Activated T-helper 17 cell treated with anti-CD3 and anti-CD28 coated beads, Interleukin-2, amount 50 U/mL, for 72 hours (primary cell): Measurements from ENCODE around the gene COL26A1. TPM values are rescaled to one million over a fixed set of nuclear protein-coding genes. Genes with fewer than 3 reads are reported as not detected.
"Not testable (repeated sequence)": the region's sequence is repeated elsewhere in the genome, so short reads cannot be mapped to it uniquely, and the experiment has no call there.

ENCODE experiments used
- ATAC-seq: fragments of 150-1000 bp; cut with Tn5 transposase; replicated peaks from 2 replicates; pipeline ENCODE4 v1.10.0; 2021; ENCODE audit warnings: mild to moderate bottlenecking, moderate library complexity
- H3K27ac Mint-ChIP-seq: one replicate; pipeline ENCODE4 v1.8.0; 2022; ENCODE audit warnings: mixed read lengths
- H3K27me3 Mint-ChIP-seq: one replicate; pipeline ENCODE4 v1.8.0; 2022; ENCODE audit warnings: mixed read lengths
- H3K36me3 Mint-ChIP-seq: one replicate; pipeline ENCODE4 v1.8.0; 2022; ENCODE audit warnings: low read depth, mild to moderate bottlenecking, mixed read lengths
- H3K4me1 Mint-ChIP-seq: one replicate; pipeline ENCODE4 v1.8.0; 2022; ENCODE audit warnings: mixed read lengths
- H3K4me3 Mint-ChIP-seq: one replicate; pipeline ENCODE4 v1.8.0; 2022; ENCODE audit warnings: mild to moderate bottlenecking, mixed read lengths
- H3K9me3 Mint-ChIP-seq: one replicate; pipeline ENCODE4 v1.8.0; 2022; ENCODE audit warnings: mixed read lengths
- total RNA-seq, 2 donors: library from RNA; stranded (reverse); gene quantifications; one replicate each; pipeline ENCODE4 v1.2.3, GENCODE V29; 2022

Gene COL26A1
- total RNA-seq, result not detected

DNA sequence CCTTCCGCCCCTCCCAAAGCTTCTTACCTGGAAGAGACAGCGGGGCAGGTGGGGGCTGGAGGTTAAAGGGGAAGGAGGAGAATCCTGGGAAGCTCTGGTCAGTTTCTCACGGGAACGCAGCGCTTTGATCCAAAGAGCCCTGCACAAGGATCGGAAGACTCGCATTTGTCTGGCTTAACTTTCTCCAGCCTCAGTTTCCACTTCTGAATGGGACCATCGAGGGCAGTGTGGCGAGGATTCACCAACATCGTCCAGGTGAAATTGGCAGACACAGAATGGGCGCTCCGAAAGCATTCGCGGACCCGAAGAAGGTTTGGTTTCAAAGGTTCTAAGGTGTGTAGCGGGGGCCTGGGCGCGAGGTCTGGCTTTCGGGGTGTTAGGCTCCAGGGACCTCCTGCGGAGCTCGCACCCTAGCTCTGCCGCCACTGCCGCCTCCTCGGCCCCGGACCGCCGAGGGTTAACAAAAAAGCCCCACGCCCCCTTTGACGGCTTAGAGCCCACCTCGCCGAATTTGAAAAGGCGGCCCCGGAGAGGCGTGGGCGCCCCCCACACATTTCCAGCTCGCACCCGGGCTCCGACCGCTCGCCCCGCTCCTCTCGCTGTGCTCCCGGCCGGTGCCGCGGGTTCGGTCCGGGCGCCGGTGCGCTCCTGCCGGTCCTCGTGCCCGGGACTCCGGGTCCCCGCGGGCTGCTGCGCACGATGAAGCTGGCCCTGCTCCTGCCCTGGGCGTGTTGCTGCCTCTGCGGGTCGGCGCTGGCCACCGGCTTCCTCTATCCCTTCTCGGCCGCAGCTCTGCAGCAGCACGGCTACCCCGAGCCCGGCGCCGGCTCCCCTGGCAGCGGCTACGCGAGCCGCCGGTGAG is at the start of gene COL26A1:
Gene COL26A1, plus strand, starts transcription at position 542 of the 862 bp plus-strand sequence. Its CDS starts 158 bp downstream, at position 700.
- Mint-ChIP-seq H3K27me3 (peaks cover 12% of the 10 kb centered on the region), H3K4me3 (peak within 1 kb of the TSS; percentile 28), H3K36me3 (no peaks in the 10 kb centered on the region), H3K27ac (no peak within 1 kb of the TSS), H3K4me1 (no peaks in the 10 kb centered on the region), H3K9me3 (no peaks in the 10 kb centered on the region)
- no peak for ATAC-seq

DNA sequence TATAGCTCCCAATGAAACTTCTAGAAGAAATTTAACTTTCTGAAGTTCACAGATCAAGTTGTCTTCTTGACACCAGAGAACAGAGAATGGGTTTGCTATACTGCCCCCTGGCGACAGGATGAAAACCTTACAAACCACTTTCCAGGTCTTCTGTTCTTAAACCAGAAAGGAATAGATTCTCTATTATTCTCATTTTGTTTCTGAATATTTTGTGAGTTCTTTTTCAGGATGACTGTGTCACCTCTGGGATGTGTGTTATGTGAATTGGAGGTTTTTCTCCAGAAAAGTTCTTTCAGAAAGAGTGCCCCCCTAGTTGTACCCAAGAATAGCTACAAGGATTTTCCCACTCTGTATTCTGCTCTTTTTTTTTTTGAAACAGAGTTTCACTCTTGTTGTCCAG is 47.3 kb upstream of the COL26A1 start:
- H3K36me3 Mint-ChIP-seq, result peaks cover 12% of the 10 kb centered on the region
- no peak overlapping the region for H3K4me3 Mint-ChIP-seq
- peaks cover 1% of the 10 kb centered on the region for H3K27me3 Mint-ChIP-seq
- no peak for ATAC-seq
- H3K9me3 Mint-ChIP-seq, result no peaks in the 10 kb centered on the region
- H3K27ac Mint-ChIP-seq, result no peak overlapping the region
- H3K4me1 Mint-ChIP-seq, result no peaks in the 10 kb centered on the region

DNA sequence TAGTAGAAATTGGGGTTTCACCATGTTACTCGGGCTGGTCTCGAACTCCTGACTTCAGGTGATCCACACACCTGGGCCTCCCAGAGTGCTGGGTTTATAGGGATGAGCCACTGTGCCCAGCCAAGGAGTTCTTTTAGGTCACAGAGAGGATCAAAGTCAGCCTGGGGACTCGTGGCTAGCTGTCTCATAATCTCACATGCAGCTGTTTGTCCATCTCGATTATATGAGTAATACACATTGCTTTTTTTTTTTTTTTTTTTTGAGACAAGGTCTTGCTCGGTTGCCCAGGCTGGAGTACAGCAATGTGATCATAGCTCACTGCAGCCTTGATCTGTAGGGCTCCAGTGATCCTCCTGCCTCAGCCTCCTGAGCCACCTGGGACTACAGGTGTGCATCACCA is 43.3 kb upstream of the COL26A1 start:
- Mint-ChIP-seq H3K27ac (no peak overlapping the region), H3K36me3 (no peaks in the 10 kb centered on the region), H3K27me3 (no peaks in the 10 kb centered on the region), H3K4me3 (no peak overlapping the region), H3K4me1 (no peaks in the 10 kb centered on the region), H3K9me3 (no peaks in the 10 kb centered on the region)
- no peak for ATAC-seq

DNA sequence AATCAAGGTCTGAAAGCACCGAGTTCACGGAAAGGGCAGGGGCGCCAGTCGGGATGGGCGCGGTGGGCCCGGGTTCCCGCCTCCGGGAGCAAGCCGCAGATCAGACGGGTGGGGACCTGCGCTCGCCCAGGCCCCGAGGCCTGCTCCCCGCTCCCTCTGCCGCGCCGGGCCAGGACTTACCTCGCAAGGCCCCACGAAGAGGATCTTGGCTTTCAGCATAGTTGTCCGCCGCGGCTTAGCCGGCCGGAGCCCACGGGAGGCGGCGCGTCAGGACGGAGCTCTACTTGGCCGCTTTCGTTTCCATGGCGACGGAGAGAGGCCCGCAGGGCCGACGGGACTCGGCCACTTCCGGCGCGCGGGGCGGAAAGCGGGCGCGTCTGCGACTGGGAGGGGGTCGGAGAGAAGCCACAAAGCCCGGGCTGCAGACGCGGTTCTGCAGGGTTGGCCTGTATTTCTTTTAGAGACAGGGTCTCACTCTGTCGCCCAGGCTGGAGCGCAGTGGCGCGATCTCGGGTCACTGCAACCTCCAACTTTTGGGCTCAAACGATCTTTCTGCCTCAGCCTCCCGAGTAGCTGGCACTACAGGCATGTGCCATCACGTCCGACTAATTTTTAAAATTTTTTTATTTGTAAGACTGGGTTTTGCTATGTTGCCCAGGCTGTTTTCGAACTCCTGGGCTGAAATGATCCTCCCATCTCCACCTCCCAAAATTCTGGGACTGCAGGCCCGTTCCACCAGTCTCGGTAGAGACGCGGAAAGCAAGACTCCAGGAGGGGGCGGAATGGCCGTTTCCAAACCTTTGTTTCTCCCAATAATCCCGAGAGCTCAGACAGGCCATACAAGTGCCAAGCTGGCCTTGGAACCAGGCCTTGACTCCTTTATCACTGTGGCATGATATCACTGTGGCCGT is 40.9 kb upstream of the COL26A1 start, which contains the start of gene IFT22:
Gene IFT22, minus strand, starts transcription at position 322 of the 911 bp plus-strand sequence. Its CDS starts 103 bp downstream, at position 219.
- no peaks in the 10 kb centered on the region for H3K27me3 Mint-ChIP-seq
- peak; percentile 99 for ATAC-seq
- H3K27ac Mint-ChIP-seq, result peak within 1 kb of the TSS; percentile 92
- H3K4me1 Mint-ChIP-seq, result no peaks in the 10 kb centered on the region
- no peaks in the 10 kb centered on the region for H3K9me3 Mint-ChIP-seq
- no peaks in the 10 kb centered on the region for H3K36me3 Mint-ChIP-seq
- H3K4me3 Mint-ChIP-seq, result peak within 1 kb of the TSS; percentile 85

DNA sequence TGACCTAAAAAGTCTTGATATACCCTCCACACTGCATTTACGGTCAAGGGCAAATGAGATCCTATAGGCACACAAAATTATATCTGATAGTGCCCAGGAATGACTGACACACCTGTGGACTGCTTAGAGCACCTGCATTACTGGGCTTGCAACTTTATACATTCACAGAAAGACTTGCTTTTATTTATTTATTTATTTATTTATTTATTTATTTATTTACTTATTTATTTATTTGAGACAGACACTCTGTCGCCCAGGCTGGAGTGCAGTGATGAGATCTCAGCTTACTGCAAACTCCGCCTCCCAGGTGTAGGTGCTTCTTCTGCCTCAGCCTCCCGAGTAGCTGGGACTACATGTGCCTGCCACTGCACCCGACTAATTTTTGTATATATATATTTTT is 34.5 kb upstream of the COL26A1 start:
- Mint-ChIP-seq H3K36me3 (no peaks in the 10 kb centered on the region), H3K27ac (no peak overlapping the region), H3K4me3 (no peak overlapping the region), H3K4me1 (no peaks in the 10 kb centered on the region), H3K9me3 (no peaks in the 10 kb centered on the region), H3K27me3 (no peaks in the 10 kb centered on the region)
- ATAC-seq, result no peak

DNA sequence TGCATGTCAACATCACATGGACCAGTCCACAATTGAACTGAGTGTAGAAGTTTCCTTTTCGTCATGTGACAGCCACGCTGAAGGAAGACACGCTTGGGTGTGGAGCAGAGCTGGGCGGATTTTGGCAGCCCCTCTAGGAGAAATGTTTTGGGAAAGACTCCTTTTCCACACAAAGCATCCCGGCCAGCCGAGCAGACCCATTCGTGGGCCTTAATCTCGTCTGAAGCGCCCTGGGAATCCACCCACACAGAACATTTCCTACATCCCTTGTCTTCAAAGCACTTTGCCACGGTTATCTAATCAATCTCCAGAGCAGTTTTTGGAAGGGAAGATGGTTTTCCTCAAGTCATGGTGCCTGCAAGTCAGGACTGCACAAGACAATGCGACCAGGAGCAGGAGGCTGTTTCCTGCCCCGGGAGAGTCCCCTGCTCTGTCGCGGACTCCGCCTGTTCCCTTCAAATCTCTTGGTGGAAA is 32.6 kb upstream of the COL26A1 start:
- H3K27ac Mint-ChIP-seq, result no peak overlapping the region
- ATAC-seq, result no peak

DNA sequence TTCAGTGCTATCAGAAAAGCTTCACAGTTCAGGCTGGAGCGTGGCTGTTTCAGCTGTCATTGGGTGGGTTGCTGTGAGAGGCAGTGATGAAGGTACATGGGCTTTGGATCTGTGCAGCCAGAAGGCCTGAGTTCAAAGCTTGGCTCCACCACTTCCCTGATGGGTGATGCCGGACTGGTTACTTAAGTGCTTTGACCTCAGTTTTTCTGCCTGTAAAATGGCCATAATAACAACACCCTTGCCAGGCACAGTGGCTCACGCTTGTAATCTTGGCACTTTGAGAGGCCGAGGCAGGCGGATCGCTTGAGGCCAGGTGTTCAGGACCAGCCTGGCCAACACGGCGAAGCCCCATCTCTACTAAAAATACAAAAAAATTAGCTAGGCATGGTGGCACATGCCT is 30.6 kb upstream of the COL26A1 start:
- Mint-ChIP-seq H3K4me1 (no peaks in the 10 kb centered on the region), H3K27me3 (no peaks in the 10 kb centered on the region), H3K27ac (no peak overlapping the region), H3K9me3 (no peaks in the 10 kb centered on the region), H3K4me3 (no peak overlapping the region), H3K36me3 (no peaks in the 10 kb centered on the region)
- no peak for ATAC-seq

More for the DNA sequence above, 32.6 kb upstream of the COL26A1 start:
- H3K36me3 Mint-ChIP-seq, result no peaks in the 10 kb centered on the region
- no peaks in the 10 kb centered on the region for H3K4me1 Mint-ChIP-seq
- no peaks in the 10 kb centered on the region for H3K27me3 Mint-ChIP-seq
- no peak overlapping the region for H3K4me3 Mint-ChIP-seq
- H3K9me3 Mint-ChIP-seq, result no peaks in the 10 kb centered on the region

DNA sequence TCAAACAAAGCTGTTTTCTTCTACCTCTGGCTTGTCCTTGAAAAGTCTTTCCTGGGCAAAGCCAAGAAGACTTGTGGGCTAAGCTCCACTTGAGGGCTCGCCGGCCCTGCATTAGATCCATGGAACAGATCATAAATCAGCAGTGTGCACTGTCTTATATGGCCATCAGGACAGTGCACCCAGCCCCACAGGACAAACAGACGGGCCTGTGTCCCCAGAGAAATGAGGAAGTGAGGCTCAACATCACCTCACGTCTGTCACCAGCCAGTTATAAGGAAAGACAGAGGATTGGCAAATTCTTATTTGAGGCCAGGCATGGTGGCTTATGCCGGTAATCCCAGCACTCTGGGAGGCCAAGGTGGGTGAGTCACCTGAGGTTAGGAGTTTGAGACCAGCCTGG is 28.8 kb upstream of the COL26A1 start:
- Mint-ChIP-seq H3K36me3 (no peaks in the 10 kb centered on the region), H3K4me3 (no peak overlapping the region), H3K27me3 (no peaks in the 10 kb centered on the region), H3K27ac (no peak overlapping the region), H3K4me1 (no peaks in the 10 kb centered on the region), H3K9me3 (no peaks in the 10 kb centered on the region)
- no peak for ATAC-seq

DNA sequence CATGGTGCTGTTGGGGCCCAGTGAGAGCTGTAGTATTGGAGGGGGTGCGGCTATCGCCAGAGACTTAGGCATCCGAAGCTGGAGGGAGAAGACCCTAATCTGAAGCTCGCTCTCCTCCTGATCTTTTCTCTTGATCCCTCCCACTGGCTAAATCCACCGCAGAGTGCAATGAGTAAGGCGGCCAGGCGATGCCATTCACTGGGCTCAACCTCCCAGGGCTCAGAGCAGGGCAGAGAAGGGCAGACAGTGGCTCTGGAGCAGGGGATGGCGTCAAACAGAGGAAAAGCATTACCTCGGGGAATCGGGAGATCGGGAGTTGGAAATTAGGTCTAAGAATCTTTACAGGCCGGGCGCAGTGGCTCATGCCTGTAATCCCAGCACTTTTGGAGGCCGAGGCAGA is 22.3 kb upstream of the COL26A1 start:
- Mint-ChIP-seq H3K4me1 (no peaks in the 10 kb centered on the region), H3K27ac (no peak overlapping the region), H3K36me3 (no peaks in the 10 kb centered on the region), H3K9me3 (no peaks in the 10 kb centered on the region), H3K27me3 (peaks cover 4% of the 10 kb centered on the region), H3K4me3 (no peak overlapping the region)
- ATAC-seq, result no peak

DNA sequence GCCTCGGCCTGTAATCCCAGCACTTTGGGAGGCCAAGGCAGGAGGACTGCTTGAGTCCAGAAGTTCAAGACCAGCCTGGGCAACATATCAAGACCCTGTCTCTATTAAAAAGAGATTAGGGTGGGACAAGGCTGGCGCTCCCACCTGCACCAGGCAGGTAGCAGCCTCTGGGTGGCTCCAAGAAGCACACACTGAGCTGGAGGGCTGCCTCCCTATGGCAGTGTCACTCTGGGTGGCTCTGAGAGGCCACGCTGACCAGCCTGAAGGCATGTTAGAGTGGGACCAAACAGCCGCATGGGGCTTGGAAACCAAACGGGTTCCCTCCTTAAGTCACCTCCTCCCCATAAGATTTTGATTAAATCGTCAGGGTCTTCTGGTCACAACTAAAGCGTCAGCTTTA is 19.8 kb upstream of the COL26A1 start:
- no peaks in the 10 kb centered on the region for H3K9me3 Mint-ChIP-seq
- H3K27me3 Mint-ChIP-seq, result peaks cover 4% of the 10 kb centered on the region
- no peak overlapping the region for H3K4me3 Mint-ChIP-seq
- no peaks in the 10 kb centered on the region for H3K36me3 Mint-ChIP-seq
- ATAC-seq, result no peak
- H3K4me1 Mint-ChIP-seq, result no peaks in the 10 kb centered on the region
- no peak overlapping the region for H3K27ac Mint-ChIP-seq

DNA sequence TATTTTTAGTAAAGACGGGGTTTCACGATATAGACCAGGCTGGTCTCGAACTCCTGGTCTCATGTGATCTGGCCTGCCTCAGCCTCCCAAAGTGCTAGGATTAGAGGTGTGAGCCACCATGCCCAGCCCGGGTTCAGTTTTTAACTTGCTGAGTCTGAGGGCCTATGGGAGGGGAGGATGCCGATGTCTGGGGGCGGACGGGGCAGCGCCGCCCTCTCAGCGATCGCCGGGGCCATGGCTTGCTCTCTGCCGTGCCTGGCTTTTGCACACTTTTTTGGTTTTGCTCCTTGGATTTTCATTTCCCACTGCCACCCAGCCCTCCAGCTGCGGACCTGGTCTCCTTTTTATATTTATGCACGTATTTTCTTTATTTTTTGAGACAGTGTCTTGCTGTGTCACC is 15.2 kb upstream of the COL26A1 start:
- Mint-ChIP-seq H3K36me3 (no peaks in the 10 kb centered on the region), H3K9me3 (no peaks in the 10 kb centered on the region), H3K27me3 (no peaks in the 10 kb centered on the region), H3K4me3 (no peak overlapping the region), H3K27ac (no peak overlapping the region), H3K4me1 (peaks cover 5% of the 10 kb centered on the region)
- ATAC-seq, result no peak

DNA sequence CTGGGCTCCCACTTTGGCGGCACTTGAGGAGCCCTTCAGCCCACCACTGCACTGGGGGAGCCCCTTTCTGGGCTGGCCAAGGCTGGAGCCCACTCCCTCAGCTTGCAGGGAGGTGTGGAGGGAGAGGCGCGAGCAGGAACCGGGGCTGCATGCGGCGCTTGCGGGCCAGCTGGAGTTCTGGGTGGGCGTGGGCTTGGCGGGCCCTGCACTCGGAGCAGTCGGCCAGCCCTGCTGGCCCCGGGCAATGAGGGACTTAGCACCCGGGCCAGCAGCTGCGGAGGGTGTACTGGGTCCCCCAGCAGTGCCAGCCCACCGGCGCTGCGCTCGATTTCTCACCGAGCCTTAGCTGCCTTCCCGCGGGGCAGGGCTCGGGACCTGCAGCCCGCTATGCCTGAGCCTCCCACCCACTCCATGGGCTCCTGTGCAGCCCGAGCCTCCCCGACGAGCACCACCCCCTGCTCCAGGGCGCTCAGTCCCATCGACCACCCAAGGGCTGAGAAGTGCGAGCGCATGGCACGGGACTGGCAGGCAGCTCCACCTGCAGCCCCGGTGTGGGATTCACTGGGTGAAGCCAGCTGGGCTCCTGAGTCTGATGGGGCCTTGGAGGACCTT is 14.1 kb upstream of the COL26A1 start:
- not testable (repeated sequence) for H3K4me1 Mint-ChIP-seq, H3K9me3 Mint-ChIP-seq, H3K4me3 Mint-ChIP-seq, ATAC-seq, H3K27me3 Mint-ChIP-seq, H3K36me3 Mint-ChIP-seq, H3K27ac Mint-ChIP-seq

DNA sequence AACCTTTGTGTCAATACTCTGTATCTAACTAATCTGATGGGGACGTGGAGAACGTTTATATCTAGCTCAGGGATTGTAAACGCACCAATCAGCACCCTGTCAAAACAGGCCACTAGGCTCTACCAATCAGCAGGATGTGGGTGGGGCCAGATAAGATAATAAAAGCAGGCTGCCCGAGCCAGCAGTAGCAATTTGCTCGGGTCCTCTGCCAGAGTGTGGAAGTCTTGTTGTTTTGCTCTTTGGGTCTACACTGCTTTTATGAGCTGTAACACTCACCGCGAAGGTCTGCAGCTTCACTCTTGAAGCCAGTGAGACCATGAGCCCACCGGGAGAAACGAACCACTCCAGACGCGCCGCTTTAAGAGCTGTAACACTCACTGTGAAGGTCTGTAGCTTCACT is 13.4 kb upstream of the COL26A1 start:
- not testable (repeated sequence) for H3K27ac Mint-ChIP-seq, ATAC-seq, H3K27me3 Mint-ChIP-seq

DNA sequence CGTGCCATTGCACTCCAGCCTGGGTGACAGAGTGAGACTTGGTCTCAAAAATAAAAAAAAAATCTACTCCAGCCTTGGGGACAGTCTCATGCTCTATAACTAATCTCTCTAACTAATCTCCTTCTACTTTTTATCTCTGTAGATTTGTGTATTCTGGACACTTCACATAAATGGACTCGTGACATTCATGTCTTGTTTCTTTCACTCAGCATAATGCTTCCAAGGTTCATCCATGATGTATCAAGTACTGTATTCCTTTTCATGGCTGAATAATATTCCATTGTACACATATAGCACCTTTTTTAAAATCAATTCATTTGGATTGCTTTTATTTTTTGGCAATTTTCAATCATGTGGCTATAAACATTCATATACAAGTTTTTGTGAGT is 9.8 kb upstream of the COL26A1 start:
- Mint-ChIP-seq H3K9me3 (no peaks in the 10 kb centered on the region), H3K4me3 (no peak overlapping the region), H3K4me1 (peaks cover 10% of the 10 kb centered on the region), H3K27me3 (peaks cover 4% of the 10 kb centered on the region), H3K27ac (no peak overlapping the region), H3K36me3 (no peaks in the 10 kb centered on the region)
- no peak for ATAC-seq

More for the DNA sequence above, 13.4 kb upstream of the COL26A1 start:
- not testable (repeated sequence) for H3K4me3 Mint-ChIP-seq, H3K9me3 Mint-ChIP-seq, H3K4me1 Mint-ChIP-seq, H3K36me3 Mint-ChIP-seq
